HEK293 (cell line): Measurements from ENCODE around the gene NXPH1.

Experiments used
- CTCF ChIP-seq: fragments of 450-650 bp; formaldehyde crosslinking; IDR thresholded peaks from 2 replicates; pipeline ENCODE4 v1.5.1; 2016; ENCODE audit warnings: missing biosample characterization, missing genetic modification characterization
- YY1 ChIP-seq: fragments of 450-650 bp; formaldehyde crosslinking; IDR thresholded peaks from 2 replicates; pipeline ENCODE4 v1.5.1; 2018; ENCODE audit warnings: missing biosample characterization, missing genetic modification characterization
- ZFHX2 ChIP-seq: fragments of 450-650 bp; formaldehyde crosslinking; conservative IDR thresholded peaks from 2 replicates; pipeline ENCODE4 v1.5.1; 2016; ENCODE audit warnings: missing biosample characterization, missing genetic modification characterization
- ZNF571 ChIP-seq: fragments of 450-650 bp; formaldehyde crosslinking; IDR thresholded peaks from 2 replicates; pipeline ENCODE4 v1.5.0; 2017; ENCODE audit warnings: missing biosample characterization, missing genetic modification characterization
- TF ChIP-seq, protein P1 (sequence below): fragments of 450-650 bp; formaldehyde crosslinking; IDR thresholded peaks from 2 replicates; pipeline ENCODE4 v1.5.1; 2016; ENCODE audit warnings: missing biosample characterization, missing genetic modification characterization

DNA sequence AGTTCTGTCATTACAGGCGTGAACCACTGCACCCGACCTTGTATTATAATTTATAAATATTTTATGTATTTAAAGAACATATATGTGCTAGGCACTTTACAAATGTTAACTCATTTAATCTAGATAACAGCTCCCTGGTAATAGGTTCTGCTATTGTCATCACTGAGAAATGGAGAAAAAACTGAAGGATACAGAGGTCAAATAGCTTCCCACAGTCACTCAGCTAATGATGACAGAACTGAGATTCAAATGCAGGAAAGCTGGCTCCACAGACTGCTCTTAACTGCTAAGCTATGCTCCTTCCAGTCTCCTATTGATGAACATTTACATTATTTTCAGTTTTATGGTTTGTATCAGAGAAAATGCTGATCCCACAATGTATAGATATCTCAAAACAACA, 28.9 kb downstream of the NXPH1 start:
- TF ChIP-seq, protein P1, sequence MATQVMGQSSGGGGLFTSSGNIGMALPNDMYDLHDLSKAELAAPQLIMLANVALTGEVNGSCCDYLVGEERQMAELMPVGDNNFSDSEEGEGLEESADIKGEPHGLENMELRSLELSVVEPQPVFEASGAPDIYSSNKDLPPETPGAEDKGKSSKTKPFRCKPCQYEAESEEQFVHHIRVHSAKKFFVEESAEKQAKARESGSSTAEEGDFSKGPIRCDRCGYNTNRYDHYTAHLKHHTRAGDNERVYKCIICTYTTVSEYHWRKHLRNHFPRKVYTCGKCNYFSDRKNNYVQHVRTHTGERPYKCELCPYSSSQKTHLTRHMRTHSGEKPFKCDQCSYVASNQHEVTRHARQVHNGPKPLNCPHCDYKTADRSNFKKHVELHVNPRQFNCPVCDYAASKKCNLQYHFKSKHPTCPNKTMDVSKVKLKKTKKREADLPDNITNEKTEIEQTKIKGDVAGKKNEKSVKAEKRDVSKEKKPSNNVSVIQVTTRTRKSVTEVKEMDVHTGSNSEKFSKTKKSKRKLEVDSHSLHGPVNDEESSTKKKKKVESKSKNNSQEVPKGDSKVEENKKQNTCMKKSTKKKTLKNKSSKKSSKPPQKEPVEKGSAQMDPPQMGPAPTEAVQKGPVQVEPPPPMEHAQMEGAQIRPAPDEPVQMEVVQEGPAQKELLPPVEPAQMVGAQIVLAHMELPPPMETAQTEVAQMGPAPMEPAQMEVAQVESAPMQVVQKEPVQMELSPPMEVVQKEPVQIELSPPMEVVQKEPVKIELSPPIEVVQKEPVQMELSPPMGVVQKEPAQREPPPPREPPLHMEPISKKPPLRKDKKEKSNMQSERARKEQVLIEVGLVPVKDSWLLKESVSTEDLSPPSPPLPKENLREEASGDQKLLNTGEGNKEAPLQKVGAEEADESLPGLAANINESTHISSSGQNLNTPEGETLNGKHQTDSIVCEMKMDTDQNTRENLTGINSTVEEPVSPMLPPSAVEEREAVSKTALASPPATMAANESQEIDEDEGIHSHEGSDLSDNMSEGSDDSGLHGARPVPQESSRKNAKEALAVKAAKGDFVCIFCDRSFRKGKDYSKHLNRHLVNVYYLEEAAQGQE (tag by site-specific recombination): no peak
- TF ChIP-seq ZFHX2 (no peak), YY1 (no peak), CTCF (tag by site-specific recombination) (no peak), ZNF571 (no peak)
